Body of pancreas (tissue), 4 donors: Measurements from ENCODE around the gene OTOG. TPM values are rescaled to one million over a fixed set of nuclear protein-coding genes. Genes with fewer than 3 reads are reported as not detected.

Experiments
- ATAC-seq: fragments of 150-250 bp; one replicate; pipeline ENCODE4 v1.9.1; 2016
- DNase-seq, 4 donors: peaks; one replicate each; pipeline ENCODE4 v3.0.0-alpha.2; 2019
- H3K27ac ChIP-seq, 4 donors: fragments of 200-600 bp; sonication (generic); 1 replicate in 3 of 4; 2 replicates in 1 of 4; pipeline versions ENCODE4 v1.5.1 to v1.6.1; 2016 to 2019; ENCODE audit warnings: mild to moderate bottlenecking in 1 of 4, mixed read lengths in 1 of 4, moderate library complexity in 1 of 4
- H3K27me3 ChIP-seq, 2 donors: fragments of 200-600 bp; sonication (generic); one replicate each; pipeline ENCODE4 v1.6.0; 2016; ENCODE audit warnings: mild to moderate bottlenecking in 1 of 2
- H3K36me3 ChIP-seq, 2 donors: fragments of 200-600 bp; sonication (generic); replicated peaks in 1 of 2; 2 replicates each; pipeline ENCODE4 v1.5.1; 2016; ENCODE audit warnings: low read depth in 2 of 2; ENCODE audit not compliant: insufficient read depth in 1 of 2
- H3K4me1 ChIP-seq: fragments of 200-600 bp; sonication (generic); one replicate; pipeline ENCODE4 v1.6.0; 2016
- H3K4me3 ChIP-seq, 2 donors: fragments of 200-600 bp; sonication (generic); 1 replicate in 1 of 2; 2 replicates in 1 of 2; pipeline ENCODE4 v1.5.1; 2016 to 2019
- H3K9me3 ChIP-seq, 3 donors: fragments of 200-600 bp; sonication (generic); 1 replicate in 2 of 3; 2 replicates in 1 of 3; pipeline ENCODE4 v1.5.1; 2016
- CTCF ChIP-seq, 7 experiments: fragments of 450-650 bp in 4 of 7; fragments of 200-600 bp in 3 of 7; sonication (generic) in 3 of 7; IDR thresholded peaks; one replicate each; pipeline ENCODE4 v1.5.1; 2016 to 2019; ENCODE audit warnings: antibody characterized with exemption in 7 of 7
- POLR2A ChIP-seq, 3 donors: fragments of 450-650 bp; IDR thresholded peaks; one replicate each; pipeline ENCODE4 v1.6.1; 2016; ENCODE audit warnings: antibody characterized with exemption in 3 of 3, mild to moderate bottlenecking in 2 of 3
- WGBS, 2 donors: methylation state at CpG; one replicate each; pipeline ENCODE4 v1.1.5; 2017; 5-methylcytosine and 5-hydroxymethylcytosine counted together
- intact Hi-C: fragments of 100-400 bp; cut with DNase I; formaldehyde crosslinking; loops from one replicate; pipeline ENCODE4 v1.15.1; 2023
- total RNA-seq, 2 donors: library from RNA; depleted of rRNA; stranded (reverse); fragments of >200 nt; gene quantifications; one replicate each; pipeline ENCODE4 v1.1.0, GENCODE V29; 2016

OTOG gene
- total RNA-seq, 2 donors from 2014 or later: not detected

GRCh38 chr11:17556999-17557398, 9.9 kb downstream of the OTOG start:
- no peaks in the 10 kb centered on the region for H3K4me1 ChIP-seq
- no peak overlapping the region for H3K27ac ChIP-seq
- ATAC-seq (no peak), DNase-seq (no peak)
- no peaks in the 10 kb centered on the region for H3K27me3 ChIP-seq
- TF ChIP-seq POLR2A (IDR thresholded peaks at IDR 0.05) (no peak), CTCF (IDR thresholded peaks at IDR 0.05) (no peak)
- H3K36me3 ChIP-seq: no peaks in the 10 kb centered on the region
- 89 to 91% methylated on average over 8 of the region's 8 CpGs for WGBS, 2 donors
- H3K4me3 ChIP-seq: no peak overlapping the region
- no peaks in the 10 kb centered on the region for H3K9me3 ChIP-seq
- intact Hi-C loops: no loop called here

DNA sequence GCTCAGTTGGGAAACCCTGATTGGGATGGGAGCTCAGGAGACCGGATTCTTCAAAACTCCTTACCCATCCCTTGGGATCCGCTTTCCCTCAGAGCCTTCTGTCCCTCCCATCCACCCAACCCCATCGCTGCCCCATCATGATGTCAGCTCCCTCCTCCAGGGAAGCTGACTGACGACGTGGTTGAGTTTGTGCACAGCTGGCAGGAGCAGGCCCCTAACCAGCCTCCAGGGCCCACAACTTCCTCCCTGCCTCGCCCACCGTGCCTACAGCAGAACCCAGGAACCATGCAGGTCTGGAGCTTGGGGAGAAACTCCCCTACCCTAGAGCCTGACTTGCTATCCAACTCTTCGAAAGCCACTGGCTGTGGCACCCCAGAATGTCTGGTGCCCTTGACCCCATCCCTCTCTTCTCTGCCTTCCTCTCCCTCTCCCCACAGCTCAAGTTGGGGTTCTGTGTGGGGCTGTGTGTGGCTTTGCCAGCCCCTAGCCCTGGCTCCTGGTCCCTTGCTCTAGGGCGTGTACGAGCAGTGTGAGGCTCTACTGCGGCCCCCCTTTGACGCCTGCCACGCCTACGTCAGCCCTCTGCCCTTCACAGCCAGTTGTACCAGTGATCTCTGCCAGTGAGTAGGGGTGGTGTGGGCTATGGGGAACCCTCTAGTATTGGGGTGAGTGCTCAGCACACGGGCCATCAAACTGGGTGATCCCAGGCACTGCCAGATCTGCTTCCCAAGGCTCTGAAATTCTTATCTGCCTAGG, 11.1 kb downstream of the OTOG start:
- Histone ChIP-seq H3K27me3 (no peaks in the 10 kb centered on the region), H3K4me1 (no peaks in the 10 kb centered on the region), H3K9me3 (no peaks in the 10 kb centered on the region), H3K27ac (no peak overlapping the region), H3K36me3 (no peaks in the 10 kb centered on the region), H3K4me3 (no peak overlapping the region)
- intact Hi-C loops: no loop called here
- ATAC-seq (no peak), DNase-seq (no peak)
- TF ChIP-seq CTCF (IDR thresholded peaks at IDR 0.05) (no peak), POLR2A (IDR thresholded peaks at IDR 0.05) (no peak)
- WGBS, 2 donors: 82 to 87% methylated on average over 14 to 15 of the region's 15 CpGs

DNA sequence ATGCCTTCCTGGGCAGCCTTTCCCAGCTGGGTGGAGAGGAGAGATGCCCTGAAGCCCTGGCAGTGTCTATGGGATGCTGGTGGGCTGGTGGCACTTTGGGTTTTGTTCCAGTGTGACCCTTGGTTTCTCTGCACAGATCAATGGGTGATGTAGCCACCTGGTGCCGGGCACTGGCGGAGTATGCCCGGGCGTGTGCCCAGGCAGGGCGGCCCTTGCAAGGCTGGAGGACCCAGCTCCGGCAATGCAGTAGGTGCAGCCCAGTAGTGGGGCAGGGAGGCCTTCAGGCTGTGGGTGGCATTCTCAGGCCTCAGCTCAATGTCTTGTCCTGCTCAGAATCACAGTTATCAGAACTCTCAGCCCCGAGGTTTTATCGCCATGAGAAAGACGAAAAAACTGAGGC, 11.9 kb downstream of the OTOG start:
- intact Hi-C loops: no loop called here
- H3K36me3 ChIP-seq: no peaks in the 10 kb centered on the region
- TF ChIP-seq CTCF (IDR thresholded peaks at IDR 0.05): no peak
- TF ChIP-seq POLR2A (IDR thresholded peaks at IDR 0.05): no peak
- DNase-seq (no peak), ATAC-seq (no peak)
- 88 to 89% methylated on average over 6 to 9 of the region's 9 CpGs for WGBS, 2 donors
- no peaks in the 10 kb centered on the region for H3K9me3 ChIP-seq
- no peak overlapping the region for H3K4me3 ChIP-seq
- no peaks in the 10 kb centered on the region for H3K27me3 ChIP-seq
- no peaks in the 10 kb centered on the region for H3K4me1 ChIP-seq
- no peak overlapping the region for H3K27ac ChIP-seq

DNA sequence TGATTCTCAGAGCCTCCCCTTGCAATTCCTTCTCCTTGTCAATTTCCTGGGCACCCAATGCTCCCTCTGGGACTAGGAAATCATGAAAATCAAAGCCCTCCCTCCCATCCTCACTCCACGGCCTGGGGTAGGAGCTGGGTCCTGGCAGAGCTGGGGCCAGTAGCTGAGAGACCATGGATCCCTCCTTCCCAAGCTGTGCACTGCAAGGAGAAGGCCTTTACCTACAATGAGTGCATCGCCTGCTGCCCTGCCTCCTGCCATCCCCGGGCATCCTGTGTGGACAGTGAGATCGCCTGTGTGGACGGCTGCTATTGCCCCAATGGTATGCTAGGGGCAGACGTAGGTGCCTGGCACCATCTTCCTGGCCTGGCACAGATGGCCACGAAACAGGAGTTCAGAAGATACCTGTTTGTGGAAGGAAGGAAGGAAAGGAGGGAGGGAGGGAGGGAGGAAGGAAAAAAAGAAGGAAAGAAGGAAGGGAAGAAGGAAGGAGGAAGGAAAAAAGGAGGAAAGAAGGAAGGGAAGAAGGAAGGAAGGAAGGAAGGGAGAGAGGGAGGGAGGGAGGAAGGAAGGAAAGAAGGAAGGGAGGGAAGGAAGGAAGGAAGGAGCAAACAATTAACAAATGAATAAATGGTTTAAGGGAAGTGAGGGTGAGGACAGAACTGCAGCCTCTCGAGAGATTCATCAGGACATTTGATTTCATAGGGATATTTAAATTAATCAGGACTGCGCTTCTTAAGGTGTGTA, 12.5 kb downstream of the OTOG start:
- no peaks in the 10 kb centered on the region for H3K4me1 ChIP-seq
- 60 to 77% methylated on average over 9 of the region's 9 CpGs for WGBS, 2 donors
- H3K4me3 ChIP-seq: no peak overlapping the region
- H3K27me3 ChIP-seq: no peaks in the 10 kb centered on the region
- H3K36me3 ChIP-seq: no peaks in the 10 kb centered on the region
- H3K27ac ChIP-seq: no peak overlapping the region
- intact Hi-C loops: no loop called here
- ATAC-seq (no peak), DNase-seq (no peak)
- H3K9me3 ChIP-seq: no peaks in the 10 kb centered on the region
- TF ChIP-seq CTCF (IDR thresholded peaks at IDR 0.05) (no peak), POLR2A (IDR thresholded peaks at IDR 0.05) (no peak)
